HG02981 (cell line): ENCODE data around the gene KCNH8.

ENCODE experiments used
- ATAC-seq: cut with Tn5 transposase; IDR thresholded peaks from one replicate; pipeline ENCODE4 v1.9.1; 2021; ENCODE audit warnings: mild to moderate bottlenecking, moderate library complexity; ENCODE audit not compliant: unreplicated experiment

KCNH8 gene

DNA sequence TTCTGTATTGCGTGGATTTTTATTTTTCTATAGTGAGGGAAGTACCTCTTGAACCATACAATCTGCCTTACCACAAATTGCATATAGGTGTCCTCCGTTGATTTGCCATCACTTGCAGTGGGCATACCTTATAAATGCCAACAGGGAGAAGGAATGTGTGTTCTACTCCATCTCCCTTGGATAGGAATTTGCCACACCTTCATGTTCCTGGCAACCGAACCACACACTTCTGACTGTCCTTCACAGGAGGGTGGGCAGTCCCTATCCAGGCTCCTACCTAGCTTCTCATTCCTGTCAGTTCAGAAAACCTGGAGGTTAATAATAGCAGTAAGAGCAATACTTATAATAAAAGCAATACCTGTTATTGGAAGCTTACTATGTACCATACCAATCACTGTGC is 428.0 kb downstream of the KCNH8 start:
- no peak for ATAC-seq
